Liver (tissue), 9 donors: ENCODE results near the gene TOGARAM2. TPM values are rescaled to one million over a fixed set of nuclear protein-coding genes. Genes with fewer than 3 reads are reported as not detected.

Experiments
- DNase-seq: peaks from one replicate; pipeline ENCODE4 v3.0.0-alpha.2; 2017; ENCODE audit warnings: low spot score
- H3K27ac ChIP-seq, 2 donors: one replicate each; pipeline ENCODE4 v1.7.0; 2013; ENCODE audit warnings: inconsistent platforms in 2 of 2, low read length in 2 of 2, control low read depth in 1 of 2, low read depth in 1 of 2, mild to moderate bottlenecking in 1 of 2
- H3K27me3 ChIP-seq, 4 donors: one replicate each; pipeline versions ENCODE4 v1.6.1 to v1.7.0; 2013; ENCODE audit warnings: low read length in 3 of 4, inconsistent platforms in 1 of 4, mild to moderate bottlenecking in 1 of 4, moderate library complexity in 1 of 4; ENCODE audit not compliant: control insufficient read depth in 4 of 4, insufficient read depth in 4 of 4
- H3K36me3 ChIP-seq, 4 donors: one replicate each; pipeline versions ENCODE4 v1.6.1 to v1.7.0; 2013; ENCODE audit warnings: low read length in 3 of 4, mild to moderate bottlenecking in 3 of 4, low read depth in 1 of 4, moderate library complexity in 1 of 4; ENCODE audit not compliant: control insufficient read depth in 4 of 4, insufficient read depth in 3 of 4
- H3K4me1 ChIP-seq, 4 donors: one replicate each; pipeline versions ENCODE4 v1.6.1 to v1.7.0; 2013; ENCODE audit warnings: low read length in 3 of 4, mild to moderate bottlenecking in 3 of 4, moderate library complexity in 1 of 4; ENCODE audit not compliant: control insufficient read depth in 4 of 4, insufficient read depth in 4 of 4
- H3K4me3 ChIP-seq, 3 donors: one replicate each; pipeline versions ENCODE4 v1.6.1 to v1.7.0; 2013; ENCODE audit warnings: low read length in 3 of 3, control low read depth in 1 of 3, low read depth in 1 of 3, mild to moderate bottlenecking in 1 of 3
- H3K9ac ChIP-seq, 2 donors: one replicate each; pipeline ENCODE4 v1.7.0; 2013; ENCODE audit warnings: low read length in 2 of 2, mild to moderate bottlenecking in 2 of 2, moderate library complexity in 2 of 2, control low read depth in 1 of 2, low read depth in 1 of 2
- H3K9me3 ChIP-seq, 4 donors: one replicate each; pipeline versions ENCODE4 v1.6.1 to v1.7.0; 2013; ENCODE audit warnings: low read length in 3 of 4; ENCODE audit not compliant: control insufficient read depth in 4 of 4
- ATF3 ChIP-seq: IDR thresholded peaks from 2 replicates; pipeline ENCODE4 v1.6.1; 2016; ENCODE audit warnings: antibody characterized with exemption
- CTCF ChIP-seq: fragments of 150-350 bp; IDR thresholded peaks from 2 replicates; pipeline ENCODE4 v1.5.1; 2017; ENCODE audit warnings: improper control_type of control experiment, low read depth, low read length; ENCODE audit not compliant: missing input control
- EGR1 ChIP-seq, 2 donors: IDR thresholded peaks; 2 replicates each; pipeline ENCODE4 v1.6.1; 2016 to 2018; ENCODE audit warnings: antibody characterized with exemption in 2 of 2, low read depth in 2 of 2
- FOXA1 ChIP-seq: IDR thresholded peaks from 2 replicates; pipeline ENCODE4 v1.6.1; 2016; ENCODE audit warnings: antibody characterized with exemption
- FOXA2 ChIP-seq: IDR thresholded peaks from 2 replicates; pipeline ENCODE4 v1.6.1; 2016; ENCODE audit warnings: antibody characterized with exemption
- HNF4A ChIP-seq, 2 donors: conservative IDR thresholded peaks; 2 replicates each; pipeline ENCODE4 v1.6.1; 2016; ENCODE audit warnings: antibody characterized with exemption in 2 of 2, mild to moderate bottlenecking in 2 of 2
- HNF4G ChIP-seq: IDR thresholded peaks from 2 replicates; pipeline ENCODE4 v1.6.1; 2016; ENCODE audit warnings: antibody characterized with exemption
- JUND ChIP-seq, 2 donors: IDR thresholded peaks; 2 replicates each; pipeline ENCODE4 v1.6.1; 2016; ENCODE audit warnings: antibody characterized with exemption in 2 of 2
- MAX ChIP-seq: IDR thresholded peaks from 2 replicates; pipeline ENCODE4 v1.6.1; 2016; ENCODE audit warnings: antibody characterized with exemption
- NR2F2 ChIP-seq: IDR thresholded peaks from 2 replicates; pipeline ENCODE4 v1.6.1; 2016; ENCODE audit warnings: antibody characterized with exemption
- RAD21 ChIP-seq, 2 donors: IDR thresholded peaks; 2 replicates each; pipeline ENCODE4 v1.6.1; 2016; ENCODE audit warnings: antibody characterized with exemption in 2 of 2, mild to moderate bottlenecking in 2 of 2
- REST ChIP-seq: IDR thresholded peaks from 2 replicates; pipeline ENCODE4 v1.6.1; 2016; ENCODE audit warnings: antibody characterized with exemption, mild to moderate bottlenecking
- RXRA ChIP-seq, 2 donors: IDR thresholded peaks; 2 replicates each; pipeline ENCODE4 v1.6.1; 2017 to 2018; ENCODE audit warnings: antibody characterized with exemption in 2 of 2, mild to moderate bottlenecking in 1 of 2
- SP1 ChIP-seq: IDR thresholded peaks from 2 replicates; pipeline ENCODE4 v1.6.1; 2018; ENCODE audit warnings: antibody characterized with exemption, mild to moderate bottlenecking
- TAF1 ChIP-seq: conservative IDR thresholded peaks from 2 replicates; pipeline ENCODE4 v1.6.1; 2016; ENCODE audit warnings: antibody characterized with exemption, mild to moderate bottlenecking
- YY1 ChIP-seq: IDR thresholded peaks from 2 replicates; pipeline ENCODE4 v1.6.1; 2016; ENCODE audit warnings: antibody characterized with exemption, mild to moderate bottlenecking
- ZBTB33 ChIP-seq: IDR thresholded peaks from 2 replicates; pipeline ENCODE4 v1.6.1; 2016; ENCODE audit warnings: antibody characterized with exemption
- WGBS: extraction: QIAGEN DNeasy Blood & Tissue Kit; methylation state at CpG from one replicate; pipeline ENCODE4 v1.1.7; 2013; 5-methylcytosine and 5-hydroxymethylcytosine counted together
- polyA plus RNA-seq, 2 donors: library from polyadenylated mRNA; stranded (reverse) in 1 of 2; unstranded in 1 of 2; fragments of 200-250 nt in 1 of 2; fragments of >200 nt in 1 of 2; fragmentation: Nextera tagmentation in 1 of 2; extraction: Ambion mirVana in 1 of 2; gene quantifications; one replicate each; pipeline versions ENCODE4 v1.2.1 to v1.2.3, GENCODE V29; 2013 to 2015
- total RNA-seq, 2 donors: library from RNA; depleted of rRNA; stranded (reverse); fragments of >200 nt; gene quantifications; one replicate each; pipeline ENCODE4 v1.2.3, GENCODE V29; 2014
- donor health status: healthy.
- donor health status: healthy.
- donor health status: healthy.
- donor health status: healthy.
- donor health status: healthy.

The TOGARAM2 gene
- total and polyA plus RNA-seq, 4 donors, result 0.15 to 0.42 (median 0.19) TPM; not detected in 1

- H3K9ac ChIP-seq, result no peak overlapping the region
- no peaks in the 10 kb centered on the region for H3K9me3 ChIP-seq
- TF ChIP-seq NR2F2, result no peak
- no peak for TF ChIP-seq RXRA (IDR thresholded peaks at IDR 0.05)
- TF ChIP-seq REST, result no peak
- no peak for TF ChIP-seq ATF3
- no peak for TF ChIP-seq HNF4A (conservative IDR thresholded peaks at IDR 0.05)
- TF ChIP-seq FOXA2, result no peak
- TF ChIP-seq MAX, result no peak
- TF ChIP-seq ZBTB33, result no peak
- no peak for TF ChIP-seq TAF1
- no peak for TF ChIP-seq HNF4G
- no peaks in the 10 kb centered on the region for H3K4me1 ChIP-seq
- H3K27me3 ChIP-seq, result no peaks in the 10 kb centered on the region
- WGBS, result 89% methylated on average over 8 of the region's 8 CpGs
- H3K4me3 ChIP-seq, result no peak overlapping the region
- no peaks in the 10 kb centered on the region for H3K36me3 ChIP-seq
- DNase-seq, result no peak
- no peak overlapping the region for H3K27ac ChIP-seq
These were observed 91.2 kb downstream of the TOGARAM2 start for GRCh38 chr2:29072251-29072650.

GRCh38 chr2:29072971-29073725, 92.0 kb downstream of the TOGARAM2 start:
- Histone ChIP-seq H3K4me3 (no peak overlapping the region), H3K27me3 (no peaks in the 10 kb centered on the region), H3K9me3 (peaks cover 0 to 2% (median 0%) of the 10 kb centered on the region in 4 donors), H3K9ac (no peak overlapping the region), H3K27ac (no peak overlapping the region), H3K4me1 (no peaks in the 10 kb centered on the region), H3K36me3 (no peaks in the 10 kb centered on the region)
- DNase-seq, result no peak
- 80% methylated on average over 12 of the region's 12 CpGs for WGBS
- TF ChIP-seq FOXA1 (no peak), JUND (IDR thresholded peaks at IDR 0.05) (no peak), HNF4A (conservative IDR thresholded peaks at IDR 0.05) (no peak), NR2F2 (no peak), EGR1 (IDR thresholded peaks at IDR 0.05; ENCODE audit: low read depth in 2 of 2) (no peak), ZBTB33 (no peak), ATF3 (no peak), TAF1 (no peak), REST (no peak), YY1 (no peak), CTCF (no peak), RAD21 (IDR thresholded peaks at IDR 0.05) (no peak), HNF4G (no peak), SP1 (no peak), RXRA (IDR thresholded peaks at IDR 0.05) (no peak), FOXA2 (no peak)
